H9 (cell line): Measurements from ENCODE around the gene ETV6. TPM values are rescaled to one million over a fixed set of nuclear protein-coding genes. Genes with fewer than 3 reads are reported as not detected.

Experiments
- DNase-seq: peaks from one replicate; pipeline ENCODE4 v3.0.0-alpha.2; 2017
- H2AFZ ChIP-seq: one replicate; pipeline ENCODE4 v1.6.1; 2013; ENCODE audit warnings: mild to moderate bottlenecking, low read length, control low read depth, moderate library complexity
- H2AK5ac ChIP-seq: 2 replicates; pipeline ENCODE4 v1.6.1; 2013; ENCODE audit warnings: low read length, control low read depth, mixed read lengths; ENCODE audit not compliant: insufficient read length
- H2BK120ac ChIP-seq: one replicate; pipeline ENCODE4 v1.6.1; 2013; ENCODE audit warnings: low read depth, mild to moderate bottlenecking, low read length, control low read depth, inconsistent platforms; ENCODE audit not compliant: poor library complexity, severe bottlenecking
- H2BK12ac ChIP-seq: 2 replicates; pipeline ENCODE4 v1.6.1; 2013; ENCODE audit warnings: low read length, control low read depth, mixed read lengths, low read depth; ENCODE audit not compliant: insufficient read length
- H2BK15ac ChIP-seq: 2 replicates; pipeline ENCODE4 v1.6.1; 2013; ENCODE audit warnings: low read depth, low read length, control low read depth
- H2BK20ac ChIP-seq: one replicate; pipeline ENCODE4 v1.6.1; 2013; ENCODE audit warnings: low read depth, mild to moderate bottlenecking, low read length, control low read depth, inconsistent platforms; ENCODE audit not compliant: poor library complexity, severe bottlenecking
- H2BK5ac ChIP-seq: 2 replicates; pipeline ENCODE4 v1.6.1; 2013; ENCODE audit warnings: low read length, control low read depth, mixed read lengths; ENCODE audit not compliant: insufficient read length
- H3K14ac ChIP-seq: 2 replicates; pipeline ENCODE4 v1.6.1; 2013; ENCODE audit warnings: low read length, control low read depth; ENCODE audit not compliant: insufficient read depth
- H3K18ac ChIP-seq: 2 replicates; pipeline ENCODE4 v1.6.1; 2013; ENCODE audit warnings: low read depth, mild to moderate bottlenecking, mixed read lengths, low read length, control low read depth; ENCODE audit not compliant: insufficient read length
- H3K23ac ChIP-seq: 2 replicates; pipeline ENCODE4 v1.6.1; 2013; ENCODE audit warnings: low read length, control low read depth, mixed read lengths, low read depth; ENCODE audit not compliant: insufficient read length
- H3K23me2 ChIP-seq: 2 replicates; pipeline ENCODE4 v1.6.1; 2013; ENCODE audit warnings: low read depth, mild to moderate bottlenecking, mixed read lengths, low read length, control low read depth; ENCODE audit not compliant: insufficient read length, poor library complexity, severe bottlenecking
- H3K27ac ChIP-seq: 2 replicates; pipeline ENCODE4 v1.5.1; 2013; ENCODE audit warnings: low read length, control low read depth, mixed read lengths, low read depth; ENCODE audit not compliant: insufficient read length
- H3K27me3 ChIP-seq: 2 replicates; pipeline ENCODE4 v1.6.1; 2013; ENCODE audit warnings: low read length, control low read depth, inconsistent platforms; ENCODE audit not compliant: insufficient read depth
- H3K4ac ChIP-seq: 2 replicates; pipeline ENCODE4 v1.6.1; 2013; ENCODE audit warnings: low read depth, mild to moderate bottlenecking, control low read depth, inconsistent platforms, low read length, moderate library complexity
- H3K4me1 ChIP-seq: 2 replicates; pipeline ENCODE4 v1.6.1; 2013; ENCODE audit warnings: low read length, control low read depth, inconsistent platforms; ENCODE audit not compliant: insufficient read depth
- H3K4me2 ChIP-seq: 2 replicates; pipeline ENCODE4 v1.6.1; 2013; ENCODE audit warnings: low read length, control low read depth, mixed read lengths; ENCODE audit not compliant: insufficient read length, insufficient read depth
- H3K56ac ChIP-seq: 2 replicates; pipeline ENCODE4 v1.6.1; 2013; ENCODE audit warnings: low read depth, mild to moderate bottlenecking, mixed read lengths, low read length, control low read depth; ENCODE audit not compliant: insufficient read length
- H3K79me1 ChIP-seq: 2 replicates; pipeline ENCODE4 v1.6.1; 2013; ENCODE audit warnings: low read depth, mild to moderate bottlenecking, moderate library complexity, low read length, control low read depth, inconsistent platforms; ENCODE audit not compliant: insufficient read depth, poor library complexity, severe bottlenecking
- H3K79me2 ChIP-seq: 2 replicates; pipeline ENCODE4 v1.6.1; 2013; ENCODE audit warnings: low read length, control low read depth, inconsistent platforms; ENCODE audit not compliant: insufficient read depth
- H3K9ac ChIP-seq: 2 replicates; pipeline ENCODE4 v1.6.1; 2013; ENCODE audit warnings: low read length, control low read depth, mixed read lengths; ENCODE audit not compliant: insufficient read length; ENCODE audit errors: extremely low read depth
- H3K9me3 ChIP-seq: one replicate; pipeline ENCODE4 v1.6.1; 2013; ENCODE audit warnings: low read depth, low read length, inconsistent platforms; ENCODE audit not compliant: control insufficient read depth
- H3T11ph ChIP-seq: one replicate; pipeline ENCODE4 v1.6.1; 2013; ENCODE audit warnings: mild to moderate bottlenecking, low read length, control low read depth, inconsistent platforms
- H4K20me1 ChIP-seq: one replicate; pipeline ENCODE4 v1.6.1; 2013; ENCODE audit not compliant: control insufficient read depth, insufficient read length, insufficient read depth
- H4K5ac ChIP-seq: 2 replicates; pipeline ENCODE4 v1.6.1; 2013; ENCODE audit warnings: low read depth, mild to moderate bottlenecking, mixed read lengths, low read length, control low read depth; ENCODE audit not compliant: insufficient read length
- H4K8ac ChIP-seq: replicated peaks from 2 replicates; pipeline ENCODE4 v1.6.1; 2013; ENCODE audit warnings: low read length, control low read depth, mixed read lengths, low read depth; ENCODE audit not compliant: insufficient read length
- H4K91ac ChIP-seq: 2 replicates; pipeline ENCODE4 v1.6.1; 2013; ENCODE audit warnings: low read depth, mild to moderate bottlenecking, moderate library complexity, mixed read lengths, low read length, control low read depth; ENCODE audit not compliant: insufficient read length
- H3K27ac Mint-ChIP-seq, 3 experiments: 2 replicates in 2 of 3; 3 replicates in 1 of 3; pipeline ENCODE4 v1.8.0; 2020 to 2021; ENCODE audit warnings: mixed read lengths in 3 of 3, mild to moderate bottlenecking in 1 of 3, moderate library complexity in 1 of 3
- H3K27me3 Mint-ChIP-seq: 2 replicates; pipeline ENCODE4 v1.8.0; 2021; ENCODE audit warnings: low read depth, mild to moderate bottlenecking, moderate library complexity, mixed read lengths
- H3K36me3 Mint-ChIP-seq, 3 experiments: 2 replicates in 2 of 3; 3 replicates in 1 of 3; pipeline ENCODE4 v1.8.0; 2020 to 2021; ENCODE audit warnings: low read depth in 3 of 3, mixed read lengths in 3 of 3; ENCODE audit not compliant: insufficient read depth in 1 of 3
- H3K4me1 Mint-ChIP-seq, 2 experiments: 2 replicates each; pipeline ENCODE4 v1.8.0; 2020; ENCODE audit warnings: mixed read lengths in 2 of 2
- H3K4me3 Mint-ChIP-seq, 2 experiments: 2 replicates in 1 of 2; 3 replicates in 1 of 2; pipeline ENCODE4 v1.8.0; 2020 to 2021; ENCODE audit warnings: mild to moderate bottlenecking in 2 of 2, mixed read lengths in 2 of 2, moderate library complexity in 1 of 2
- H3K9me3 Mint-ChIP-seq, 2 experiments: 2 replicates in 1 of 2; 3 replicates in 1 of 2; pipeline ENCODE4 v1.8.0; 2020; ENCODE audit warnings: mild to moderate bottlenecking in 2 of 2, mixed read lengths in 2 of 2, moderate library complexity in 1 of 2
- CTCF ChIP-seq: fragments of 200-600 bp; sonication (generic); conservative IDR thresholded peaks from 3 replicates; pipeline ENCODE4 v1.8.0; 2021; ENCODE audit warnings: antibody characterized with exemption, mild to moderate bottlenecking
- WGBS: extraction: QIAGEN DNeasy Blood & Tissue Kit; methylation state at CpG from one replicate; pipeline ENCODE4 v1.1.7; 2013; ENCODE audit warnings: missing lambda C conversion rate, low lambda C conversion rate, mixed read lengths; ENCODE audit not compliant: insufficient read length; ENCODE audit errors: extremely low coverage; 5-methylcytosine and 5-hydroxymethylcytosine counted together
- total RNA-seq: library from RNA; stranded (reverse); gene quantifications from 2 replicates; pipeline ENCODE4 v1.2.1, GENCODE V29; 2021

Gene ETV6
- total RNA-seq, 1 experiment from 2014 or later = 28.7 TPM

- Histone ChIP-seq H2BK12ac (no peak overlapping the region), H2BK20ac (no peak overlapping the region), H3K4ac (no peak overlapping the region), H3K79me2 (peaks cover 3% of the 10 kb centered on the region; the same call in 1 of the 2 replicates), H3K27ac (no peak overlapping the region), H4K8ac (no peak overlapping the region), H3K9ac (no peak overlapping the region), H3K23me2 (no peaks in the 10 kb centered on the region), H3K56ac (no peak overlapping the region), H3T11ph (no peak overlapping the region), H2BK15ac (no peak overlapping the region), H3K27me3 (no peaks in the 10 kb centered on the region), H4K20me1 (no peaks in the 10 kb centered on the region), H3K14ac (no peak overlapping the region), H4K91ac (no peak overlapping the region), H2AK5ac (no peak overlapping the region), H2AFZ (no peak overlapping the region), H3K9me3 (no peaks in the 10 kb centered on the region), H3K18ac (no peak overlapping the region), H3K4me2 (no peak overlapping the region), H3K79me1 (no peaks in the 10 kb centered on the region), H3K23ac (no peak overlapping the region), H3K4me1 (peaks cover 2% of the 10 kb centered on the region), H2BK120ac (no peak overlapping the region), H4K5ac (no peak overlapping the region), H2BK5ac (no peak overlapping the region)
- H3K9me3 Mint-ChIP-seq = no peaks in the 10 kb centered on the region
- WGBS = no CpG with 5 or more reads among the region's 10 CpGs
- no peaks in the 10 kb centered on the region for H3K27me3 Mint-ChIP-seq
- no peak overlapping the region for H3K4me3 Mint-ChIP-seq
- no peaks in the 10 kb centered on the region; a peak in 1 of 7 replicates for H3K36me3 Mint-ChIP-seq
- no peak overlapping the region for H3K27ac Mint-ChIP-seq
- DNase-seq = no peak
- TF ChIP-seq CTCF = no peak
- H3K4me1 Mint-ChIP-seq = peaks cover 24 to 29% of the 10 kb centered on the region in 2 experiments
Observed at GRCh38 chr12:11689591-11690186, 40.2 kb downstream of the ETV6 start.
